CD4-positive, alpha-beta T cell (primary cell): ENCODE measurements around the gene ZNF836. TPM values are rescaled to one million over a fixed set of nuclear protein-coding genes. Genes with fewer than 3 reads are reported as not detected.

Source experiments
- ATAC-seq: fragments of 200-7000 bp; cut with Tn5 transposase; one replicate; pipeline ENCODE4 v1.10.0; 2022; ENCODE audit warnings: mild to moderate bottlenecking; ENCODE audit not compliant: poor library complexity
- CTCF ChIA-PET: fragments of 350-600 bp; sonication (Branson Sonifier 250); formaldehyde crosslinking; loops from one replicate; lab custom pipeline; 2021; ENCODE audit warnings: antibody characterized with exemption, inconsistent platforms; lab: Charles Lee
- POLR2A ChIA-PET: fragments of 350-600 bp; sonication (Branson Sonifier 250); formaldehyde crosslinking; loops from one replicate; lab custom pipeline; 2021; ENCODE audit warnings: antibody characterized with exemption, inconsistent platforms; lab: Charles Lee
- DNase-seq, 14 experiments: peaks; one replicate each; pipeline ENCODE4 v3.0.0-alpha.2; 2013 to 2020; ENCODE audit warnings: mixed read lengths in 2 of 14
- H3K27ac ChIP-seq, 2 donors: one replicate each; pipeline versions ENCODE4 v1.5.1 to v1.7.0; 2013; ENCODE audit warnings: low read length in 2 of 2, low read depth in 1 of 2, mild to moderate bottlenecking in 1 of 2
- H3K27me3 ChIP-seq, 2 experiments: 1 replicate in 1 of 2; 2 replicates in 1 of 2; pipeline versions ENCODE4 v1.6.1 to v1.7.0; 2013; ENCODE audit warnings: low read length in 2 of 2, control low read depth in 1 of 2, mild to moderate bottlenecking in 1 of 2, moderate library complexity in 1 of 2; ENCODE audit not compliant: insufficient read depth in 2 of 2, control insufficient read depth in 1 of 2
- H3K36me3 ChIP-seq: one replicate; pipeline ENCODE4 v1.6.1; 2013; ENCODE audit warnings: low read length, control low read depth; ENCODE audit not compliant: insufficient read depth
- H3K4me1 ChIP-seq: one replicate; pipeline ENCODE4 v1.6.1; 2013; ENCODE audit warnings: low read length, control low read depth; ENCODE audit not compliant: insufficient read depth
- H3K4me3 ChIP-seq: one replicate; pipeline ENCODE4 v1.5.1; 2013; ENCODE audit warnings: mild to moderate bottlenecking, low read length, moderate library complexity
- H3K9me3 ChIP-seq, 2 experiments: 1 replicate in 1 of 2; 2 replicates in 1 of 2; pipeline versions ENCODE4 v1.6.1 to v1.7.0; 2013; ENCODE audit warnings: low read length in 2 of 2, mild to moderate bottlenecking in 2 of 2, control low read depth in 1 of 2, moderate library complexity in 1 of 2; ENCODE audit not compliant: control insufficient read depth in 1 of 2, insufficient read depth in 1 of 2
- H3K27ac Mint-ChIP-seq: one replicate; pipeline ENCODE4 v1.8.0; 2020; ENCODE audit warnings: mixed read lengths
- H3K27me3 Mint-ChIP-seq: one replicate; pipeline ENCODE4 v1.8.0; 2021; ENCODE audit warnings: mixed read lengths
- H3K36me3 Mint-ChIP-seq: one replicate; pipeline ENCODE4 v1.8.0; 2021; ENCODE audit warnings: low read depth, mixed read lengths
- H3K4me1 Mint-ChIP-seq: one replicate; pipeline ENCODE4 v1.8.0; 2021; ENCODE audit warnings: low read depth, mixed read lengths
- H3K4me3 Mint-ChIP-seq: one replicate; pipeline ENCODE4 v1.8.0; 2020; ENCODE audit warnings: mild to moderate bottlenecking, mixed read lengths
- H3K9me3 Mint-ChIP-seq: one replicate; pipeline ENCODE4 v1.8.0; 2020; ENCODE audit warnings: mixed read lengths
- CTCF ChIP-seq: fragments of 200-600 bp; IDR thresholded peaks from one replicate; pipeline ENCODE4 v1.8.0; 2022; ENCODE audit warnings: antibody characterized with exemption, mild to moderate bottlenecking
- intact Hi-C, 2 experiments: fragments of 100-400 bp; cut with DNase I in 1 of 2; cut with micrococcal nuclease in 1 of 2; formaldehyde crosslinking; loops; one replicate each; pipeline versions ENCODE4 v1.15.1 to v1.9.0; 2023 to 2025; cut with DNase I, micrococcal nuclease
- total RNA-seq, 174 experiments: library from RNA in 2 of 174; stranded (reverse) in 2 of 174; gene quantifications; one replicate each; pipeline ENCODE4 v1.2.3 and lab custom pipeline; 2021 to 2026

Gene ZNF836
- total RNA-seq, 2 experiments from 2014 or later: 24.1 to 26.2 TPM

- no peak for DNase-seq
- intact Hi-C loops: no loop called here
- Mint-ChIP-seq H3K4me1 (peaks cover 3% of the 10 kb centered on the region), H3K9me3 (peaks cover 28% of the 10 kb centered on the region), H3K27me3 (no peaks in the 10 kb centered on the region), H3K27ac (no peak overlapping the region), H3K4me3 (no peak overlapping the region), H3K36me3 (peaks cover 98% of the 10 kb centered on the region)
- Histone ChIP-seq H3K27me3 (no peaks in the 10 kb centered on the region), H3K36me3 (peaks cover 43% of the 10 kb centered on the region), H3K4me3 (no peak overlapping the region), H3K4me1 (no peaks in the 10 kb centered on the region), H3K9me3 (peaks cover 51 to 98% of the 10 kb centered on the region in 2 experiments), H3K27ac (no peak overlapping the region)
- ATAC-seq: no peak
- POLR2A ChIA-PET: no interaction called here
- no peak for TF ChIP-seq CTCF
- CTCF ChIA-PET: no interaction called here
Measured at GRCh38 chr19:52155596-52156359, 15.6 kb downstream of the ZNF836 start.

- H3K9me3 Mint-ChIP-seq: peaks cover 4% of the 10 kb centered on the region
Measured at GRCh38 chr19:52148256-52148655, 23.2 kb downstream of the ZNF836 start.

GRCh38 chr19:52142001-52142595, 29.3 kb downstream of the ZNF836 start:
- no peak for TF ChIP-seq CTCF
- peaks cover 43% of the 10 kb centered on the region for H3K36me3 Mint-ChIP-seq
- no peak overlapping the region for H3K27ac ChIP-seq
- H3K4me3 ChIP-seq: no peak overlapping the region
- peak overlapping the region; percentile 73 for H3K4me3 Mint-ChIP-seq
- H3K27me3 Mint-ChIP-seq: no peaks in the 10 kb centered on the region
- H3K9me3 ChIP-seq: peaks cover 7 to 13% of the 10 kb centered on the region in 2 experiments
- H3K27me3 ChIP-seq: no peaks in the 10 kb centered on the region
- H3K4me1 ChIP-seq: peaks cover 23% of the 10 kb centered on the region
- intact Hi-C loops: no loop called here
- H3K4me1 Mint-ChIP-seq: peaks cover 31% of the 10 kb centered on the region
- ATAC-seq: no peak
- H3K36me3 ChIP-seq: no peaks in the 10 kb centered on the region
- no peak overlapping the region for H3K27ac Mint-ChIP-seq
- CTCF ChIA-PET: no interaction called here
- H3K9me3 Mint-ChIP-seq: peaks cover 2% of the 10 kb centered on the region
- no peak for DNase-seq
- POLR2A ChIA-PET: no interaction called here

More at GRCh38 chr19:52148256-52148655, 23.2 kb downstream of the ZNF836 start:
- TF ChIP-seq CTCF: no peak
- ATAC-seq (no peak), DNase-seq (no peak)
- H3K4me3 ChIP-seq: no peak overlapping the region
- Mint-ChIP-seq H3K27me3 (no peaks in the 10 kb centered on the region), H3K36me3 (peaks cover 51% of the 10 kb centered on the region), H3K4me3 (no peak overlapping the region), H3K27ac (no peak overlapping the region), H3K4me1 (no peaks in the 10 kb centered on the region)
- POLR2A ChIA-PET: no interaction called here
- H3K9me3 ChIP-seq: peaks cover 35 to 37% of the 10 kb centered on the region in 2 experiments
- CTCF ChIA-PET: no interaction called here
- intact Hi-C loops: no loop called here
- H3K36me3 ChIP-seq: no peaks in the 10 kb centered on the region
- no peaks in the 10 kb centered on the region for H3K27me3 ChIP-seq
- H3K27ac ChIP-seq: no peak overlapping the region
- H3K4me1 ChIP-seq: no peaks in the 10 kb centered on the region
